ENCODE data around the gene TMEM144. TPM values are rescaled to one million over a fixed set of nuclear protein-coding genes. Genes with fewer than 3 reads are reported as not detected.
"Not testable (repeated sequence)": the region's sequence is repeated elsewhere in the genome, so short reads cannot be mapped to it uniquely, and the experiment has no call there.

TMEM144 gene
- total RNA-seq, 3 donors from 2014 or later, result 0.10 TPM; not detected in 2

DNA sequence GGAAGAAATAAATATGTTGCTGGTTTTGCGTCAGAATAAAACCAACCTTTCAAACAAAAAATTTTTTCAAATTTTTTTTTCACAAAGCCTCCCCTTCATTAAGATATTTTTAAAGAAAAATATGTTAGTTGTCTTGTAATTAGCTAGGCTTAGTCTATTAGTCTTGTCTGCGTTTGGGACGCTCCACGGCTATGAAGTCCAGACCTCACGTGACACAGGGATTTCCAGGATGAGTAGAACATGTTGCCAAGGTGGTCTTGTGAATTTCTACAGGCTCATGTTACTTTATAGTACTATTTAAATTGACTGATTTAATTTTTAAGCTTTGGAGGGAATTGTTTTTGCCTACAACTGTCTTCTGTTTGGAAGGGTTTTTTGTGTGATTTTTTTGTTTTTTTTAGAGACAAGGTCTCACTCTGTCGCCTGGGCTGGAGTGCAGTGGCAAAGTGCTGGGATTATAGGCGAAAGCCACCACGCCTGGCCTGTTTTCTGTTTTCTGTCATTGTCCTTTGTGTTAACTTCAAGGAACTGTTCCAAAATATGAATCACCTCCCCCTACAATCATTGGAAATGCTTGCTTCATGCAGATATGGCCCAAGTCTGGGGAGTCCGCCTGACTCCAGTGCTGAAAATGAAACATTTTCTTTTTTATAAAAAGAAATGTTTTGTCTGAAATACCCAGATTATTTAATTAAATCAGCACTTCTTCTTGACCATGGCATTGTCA, 26.2 kb downstream of the TMEM144 start:
- Mint-ChIP-seq H3K36me3 (ENCODE audit: insufficient read depth) (no peaks in the 10 kb centered on the region), H3K4me3 (no peak overlapping the region), H3K27me3 (ENCODE audit: low read depth) (no peaks in the 10 kb centered on the region), H3K4me1 (ENCODE audit: low read depth) (no peaks in the 10 kb centered on the region), H3K9me3 (no peaks in the 10 kb centered on the region)
- DNase-seq (no peak), ATAC-seq (no peak)

- Mint-ChIP-seq H3K36me3 (ENCODE audit: insufficient read depth) (no peaks in the 10 kb centered on the region), H3K4me1 (ENCODE audit: low read depth) (no peaks in the 10 kb centered on the region), H3K9me3 (no peaks in the 10 kb centered on the region), H3K27me3 (ENCODE audit: low read depth) (peaks cover 2% of the 10 kb centered on the region), H3K4me3 (no peak overlapping the region)
- ATAC-seq (no peak), DNase-seq (no peak)
Measured at GRCh38 chr4:158238575-158238974, 28.3 kb downstream of the TMEM144 start.

DNA sequence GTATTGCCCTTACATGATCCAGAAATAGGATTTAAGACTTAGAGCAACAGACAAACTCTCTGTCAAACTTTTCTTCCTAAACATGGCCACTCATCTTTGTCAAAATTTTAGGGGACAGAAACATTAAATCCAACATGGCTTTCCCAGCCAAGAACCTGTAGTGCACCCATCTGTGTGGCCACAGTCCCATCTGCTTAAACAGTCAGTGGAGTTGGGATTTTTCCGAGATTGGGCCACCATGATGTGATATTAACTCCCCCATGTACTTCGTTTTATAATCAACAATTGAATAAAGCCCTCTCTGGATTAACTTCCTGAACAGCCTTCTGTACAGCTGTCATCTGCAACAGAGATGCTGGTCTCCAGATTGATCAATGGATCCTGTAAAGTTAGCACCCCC, 28.9 kb downstream of the TMEM144 start:
- Mint-ChIP-seq H3K36me3 (ENCODE audit: insufficient read depth) (no peaks in the 10 kb centered on the region), H3K4me1 (ENCODE audit: low read depth) (no peaks in the 10 kb centered on the region), H3K27me3 (ENCODE audit: low read depth) (peaks cover 2% of the 10 kb centered on the region), H3K9me3 (no peaks in the 10 kb centered on the region), H3K4me3 (no peak overlapping the region)
- DNase-seq (no peak), ATAC-seq (no peak)

DNA sequence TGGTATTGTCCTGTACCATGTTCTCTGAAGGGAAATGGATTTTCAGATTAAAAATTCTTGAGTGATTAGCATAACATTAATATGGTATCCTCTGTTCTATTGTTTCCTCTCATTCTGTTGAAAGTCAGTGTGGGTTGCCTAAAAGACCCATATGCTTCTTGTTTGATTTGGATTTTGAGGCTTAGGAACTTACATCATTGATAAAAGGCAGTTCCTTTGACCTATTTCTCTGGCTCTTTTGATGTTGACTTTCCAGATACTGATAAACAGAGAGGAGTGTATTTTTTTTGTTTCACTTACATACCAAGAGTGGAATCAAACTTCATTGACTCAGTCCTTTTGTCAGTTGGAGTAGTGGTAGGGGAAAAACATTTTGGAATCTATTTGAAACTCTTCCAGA, 32.8 kb downstream of the TMEM144 start:
- no peak overlapping the region for H3K4me3 Mint-ChIP-seq
- DNase-seq, result no peak
- no peaks in the 10 kb centered on the region for H3K4me1 Mint-ChIP-seq (ENCODE audit: low read depth)
- no peak for ATAC-seq
- no peaks in the 10 kb centered on the region for H3K9me3 Mint-ChIP-seq
- H3K36me3 Mint-ChIP-seq (ENCODE audit: insufficient read depth), result no peaks in the 10 kb centered on the region
- H3K27me3 Mint-ChIP-seq (ENCODE audit: low read depth), result peaks cover 2% of the 10 kb centered on the region

DNA sequence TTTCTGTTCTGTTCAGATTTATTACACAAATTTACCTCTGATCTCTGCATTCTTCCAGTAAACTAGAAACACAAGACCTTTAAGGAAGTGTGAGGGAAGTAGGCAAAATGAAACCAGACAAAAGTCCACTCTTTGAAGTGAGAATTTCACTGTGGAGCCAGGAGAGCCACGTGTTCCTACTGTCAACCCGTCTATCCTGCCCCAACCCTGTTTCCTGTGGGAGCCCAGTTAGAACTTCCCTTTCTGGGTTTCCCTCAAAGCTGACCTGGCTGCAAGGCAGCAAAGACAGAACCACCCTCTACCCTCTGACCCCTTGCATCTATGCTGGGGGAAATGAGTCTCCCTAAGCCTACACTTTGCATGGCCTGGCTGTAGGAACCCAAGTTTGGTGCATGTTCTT, 40.0 kb downstream of the TMEM144 start:
- no peaks in the 10 kb centered on the region for H3K4me1 Mint-ChIP-seq (ENCODE audit: low read depth)
- ATAC-seq (no peak), DNase-seq (no peak)
- H3K4me3 Mint-ChIP-seq, result no peak overlapping the region
- H3K9me3 Mint-ChIP-seq, result no peaks in the 10 kb centered on the region
- H3K36me3 Mint-ChIP-seq (ENCODE audit: insufficient read depth), result no peaks in the 10 kb centered on the region
- H3K27me3 Mint-ChIP-seq (ENCODE audit: low read depth), result peaks cover 1% of the 10 kb centered on the region

- H3K9me3 Mint-ChIP-seq, result no peaks in the 10 kb centered on the region
- no peaks in the 10 kb centered on the region for H3K36me3 Mint-ChIP-seq (ENCODE audit: insufficient read depth)
- H3K27me3 Mint-ChIP-seq (ENCODE audit: low read depth), result peaks cover 1% of the 10 kb centered on the region
- DNase-seq, result peak; percentile 15
- no peak overlapping the region for H3K4me3 Mint-ChIP-seq
- ATAC-seq, result peak; percentile 43 to 61
- H3K4me1 Mint-ChIP-seq (ENCODE audit: low read depth), result no peaks in the 10 kb centered on the region
Measured at GRCh38 chr4:158253350-158253980, 43.2 kb downstream of the TMEM144 start.

DNA sequence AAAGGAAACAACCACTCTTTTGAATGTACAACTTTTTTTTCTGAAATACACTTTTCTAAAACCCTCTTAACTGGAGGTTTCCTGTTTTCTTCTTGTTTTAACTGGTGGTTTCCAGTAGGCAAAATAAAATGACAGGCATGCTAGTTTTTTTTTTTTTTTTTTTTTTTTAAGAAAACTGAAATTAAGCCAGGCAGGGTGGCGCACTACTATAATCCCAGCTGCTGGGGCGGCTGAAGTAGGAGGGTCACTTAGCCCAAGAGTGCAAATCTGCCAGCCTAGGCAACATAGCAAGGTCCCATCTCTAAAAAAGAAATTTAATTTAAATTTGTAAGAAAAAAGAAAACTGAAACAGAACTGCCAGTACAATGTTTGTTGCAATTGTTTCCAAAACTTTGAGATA, 44.0 kb downstream of the TMEM144 start:
- Mint-ChIP-seq H3K4me3 (no peak overlapping the region), H3K4me1 (ENCODE audit: low read depth) (no peaks in the 10 kb centered on the region), H3K36me3 (ENCODE audit: insufficient read depth) (no peaks in the 10 kb centered on the region), H3K9me3 (no peaks in the 10 kb centered on the region), H3K27me3 (ENCODE audit: low read depth) (peaks cover 1% of the 10 kb centered on the region)
- DNase-seq (no peak), ATAC-seq (no peak)

DNA sequence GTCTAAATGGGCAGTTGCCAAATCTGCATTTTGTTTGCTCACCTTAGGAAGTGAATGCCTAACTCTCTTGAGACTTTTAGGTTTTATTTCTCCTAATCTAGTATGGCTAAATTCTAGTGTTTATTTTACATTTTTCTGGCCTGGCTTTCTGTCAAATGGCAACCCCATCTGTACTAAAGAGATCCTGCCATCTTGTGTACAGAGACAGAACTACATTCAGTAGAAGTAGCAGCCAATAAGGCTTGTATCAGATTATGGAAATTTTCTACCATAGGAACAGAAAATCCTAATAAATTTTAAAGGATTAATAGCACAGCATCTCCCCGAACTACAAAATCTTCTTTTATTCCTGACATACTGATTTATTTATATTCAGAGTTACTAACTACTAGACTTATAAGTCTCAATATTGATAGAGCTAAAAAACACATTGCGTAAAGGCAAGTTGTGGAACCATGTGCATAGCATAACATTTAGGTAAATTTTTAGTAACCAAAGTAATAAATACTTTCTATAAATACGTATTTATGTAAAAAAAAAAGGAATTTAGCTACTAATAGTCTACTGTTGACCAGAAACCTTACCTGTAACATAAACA, 45.5 kb downstream of the TMEM144 start:
- DNase-seq (no peak), ATAC-seq (no peak)
- no peak overlapping the region for H3K4me3 Mint-ChIP-seq
- no peaks in the 10 kb centered on the region for H3K4me1 Mint-ChIP-seq (ENCODE audit: low read depth)
- H3K27me3 Mint-ChIP-seq (ENCODE audit: low read depth), result peaks cover 1% of the 10 kb centered on the region
- H3K36me3 Mint-ChIP-seq (ENCODE audit: insufficient read depth), result no peaks in the 10 kb centered on the region
- H3K9me3 Mint-ChIP-seq, result no peaks in the 10 kb centered on the region

DNA sequence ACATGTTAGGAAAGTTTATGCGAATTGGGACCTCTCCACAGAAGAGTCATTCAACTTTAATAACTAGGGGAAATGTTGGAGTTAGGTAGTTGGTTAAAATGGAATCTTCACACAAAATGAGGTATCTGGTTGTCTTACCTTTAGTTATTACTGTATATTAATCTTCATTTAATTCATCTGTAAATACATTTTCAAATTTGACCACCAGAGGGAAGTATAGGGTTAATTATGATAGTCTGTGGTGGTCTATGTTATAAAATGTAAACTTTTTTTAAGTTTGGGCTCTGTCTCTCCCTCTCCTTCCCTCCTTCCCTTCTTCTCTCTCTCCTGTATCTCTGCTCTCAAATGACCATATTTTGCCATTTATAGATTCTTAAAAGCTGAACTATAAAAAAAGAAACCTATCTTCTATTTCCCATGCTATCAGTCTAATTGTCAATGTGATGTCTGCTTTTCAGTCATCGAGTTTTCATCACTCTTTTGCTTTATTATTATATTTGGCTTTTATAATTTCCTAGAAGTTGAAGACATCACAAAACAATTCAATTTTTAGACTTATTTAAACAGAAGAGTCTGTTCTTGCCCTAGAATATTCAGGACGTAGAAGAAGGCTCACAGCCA, 49.8 kb downstream of the TMEM144 start:
- H3K4me1 Mint-ChIP-seq (ENCODE audit: low read depth), result no peaks in the 10 kb centered on the region
- DNase-seq, result no peak
- no peak overlapping the region for H3K4me3 Mint-ChIP-seq
- H3K27me3 Mint-ChIP-seq (ENCODE audit: low read depth), result no peaks in the 10 kb centered on the region
- ATAC-seq, result no peak
- H3K9me3 Mint-ChIP-seq, result no peaks in the 10 kb centered on the region
- H3K36me3 Mint-ChIP-seq (ENCODE audit: insufficient read depth), result no peaks in the 10 kb centered on the region

GRCh38 chr4:158261480-158261879, 51.2 kb downstream of the TMEM144 start:
- Mint-ChIP-seq H3K36me3 (ENCODE audit: insufficient read depth) (no peaks in the 10 kb centered on the region), H3K4me1 (ENCODE audit: low read depth) (no peaks in the 10 kb centered on the region), H3K9me3 (no peaks in the 10 kb centered on the region), H3K27me3 (ENCODE audit: low read depth) (no peaks in the 10 kb centered on the region), H3K4me3 (no peak overlapping the region)
- DNase-seq (no peak), ATAC-seq (no peak)

GRCh38 chr4:158268553-158268952, 58.3 kb downstream of the TMEM144 start:
- no peak overlapping the region for H3K4me3 Mint-ChIP-seq
- no peaks in the 10 kb centered on the region for H3K36me3 Mint-ChIP-seq (ENCODE audit: insufficient read depth)
- DNase-seq, result no peak
- no peaks in the 10 kb centered on the region for H3K9me3 Mint-ChIP-seq
- ATAC-seq, result no peak
- H3K27me3 Mint-ChIP-seq (ENCODE audit: low read depth), result no peaks in the 10 kb centered on the region
- no peaks in the 10 kb centered on the region for H3K4me1 Mint-ChIP-seq (ENCODE audit: low read depth)

- H3K9me3 Mint-ChIP-seq, result no peaks in the 10 kb centered on the region
Measured at GRCh38 chr4:158274636-158275035, 64.3 kb downstream of the TMEM144 start.

GRCh38 chr4:158277558-158277957, 67.3 kb downstream of the TMEM144 start:
- DNase-seq (no peak), ATAC-seq (no peak)
- Mint-ChIP-seq H3K9me3 (no peaks in the 10 kb centered on the region), H3K4me3 (no peak overlapping the region), H3K4me1 (ENCODE audit: low read depth) (no peaks in the 10 kb centered on the region), H3K36me3 (ENCODE audit: insufficient read depth) (no peaks in the 10 kb centered on the region), H3K27me3 (ENCODE audit: low read depth) (no peaks in the 10 kb centered on the region)

More at GRCh38 chr4:158274636-158275035, 64.3 kb downstream of the TMEM144 start:
- H3K36me3 Mint-ChIP-seq (ENCODE audit: insufficient read depth), result no peaks in the 10 kb centered on the region
- H3K4me3 Mint-ChIP-seq, result no peak overlapping the region
- H3K4me1 Mint-ChIP-seq (ENCODE audit: low read depth), result no peaks in the 10 kb centered on the region
- DNase-seq (no peak), ATAC-seq (no peak)
- H3K27me3 Mint-ChIP-seq (ENCODE audit: low read depth), result no peaks in the 10 kb centered on the region

GRCh38 chr4:158279052-158279451, 68.8 kb downstream of the TMEM144 start:
- not testable (repeated sequence) for H3K27me3 Mint-ChIP-seq (ENCODE audit: low read depth); H3K4me3 Mint-ChIP-seq; ATAC-seq; H3K9me3 Mint-ChIP-seq; H3K4me1 Mint-ChIP-seq (ENCODE audit: low read depth); H3K36me3 Mint-ChIP-seq (ENCODE audit: insufficient read depth); DNase-seq

- DNase-seq (no peak), ATAC-seq (no peak)
- H3K9me3 Mint-ChIP-seq, result no peaks in the 10 kb centered on the region
- no peaks in the 10 kb centered on the region for H3K4me1 Mint-ChIP-seq (ENCODE audit: low read depth)
- no peaks in the 10 kb centered on the region for H3K36me3 Mint-ChIP-seq (ENCODE audit: insufficient read depth)
- H3K4me3 Mint-ChIP-seq, result no peak overlapping the region
- H3K27me3 Mint-ChIP-seq (ENCODE audit: low read depth), result no peaks in the 10 kb centered on the region
Measured at GRCh38 chr4:158280856-158281255, 70.6 kb downstream of the TMEM144 start.

All from activated T-cell treated with anti-CD3 and anti-CD28 coated beads, Interleukin-2, amount 50 U/mL, for 4 hours (primary cell).